ENCODE data around the gene LY6G5C.

DNA sequence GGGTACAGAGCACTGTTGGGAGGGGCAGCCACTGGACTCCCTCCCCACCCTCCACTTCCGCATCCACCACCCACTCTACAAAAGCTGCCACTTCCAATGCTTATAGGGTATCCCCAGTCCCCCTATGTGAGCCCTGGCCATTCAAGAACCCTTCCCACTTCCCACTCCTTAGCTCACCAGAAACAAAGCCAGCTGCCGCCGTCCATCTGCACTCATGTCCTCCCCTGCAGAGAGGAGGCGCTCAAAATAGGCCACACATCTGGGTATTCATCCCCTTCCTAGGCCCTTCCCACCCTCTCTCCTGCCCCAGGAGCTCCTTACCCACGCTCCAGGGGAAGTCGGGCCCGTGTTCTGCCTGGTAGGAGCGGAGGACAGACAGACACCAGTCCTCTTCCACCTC, 6.5 kb upstream of the LY6G5C start:
- TF ChIP-seq, protein P1, sequence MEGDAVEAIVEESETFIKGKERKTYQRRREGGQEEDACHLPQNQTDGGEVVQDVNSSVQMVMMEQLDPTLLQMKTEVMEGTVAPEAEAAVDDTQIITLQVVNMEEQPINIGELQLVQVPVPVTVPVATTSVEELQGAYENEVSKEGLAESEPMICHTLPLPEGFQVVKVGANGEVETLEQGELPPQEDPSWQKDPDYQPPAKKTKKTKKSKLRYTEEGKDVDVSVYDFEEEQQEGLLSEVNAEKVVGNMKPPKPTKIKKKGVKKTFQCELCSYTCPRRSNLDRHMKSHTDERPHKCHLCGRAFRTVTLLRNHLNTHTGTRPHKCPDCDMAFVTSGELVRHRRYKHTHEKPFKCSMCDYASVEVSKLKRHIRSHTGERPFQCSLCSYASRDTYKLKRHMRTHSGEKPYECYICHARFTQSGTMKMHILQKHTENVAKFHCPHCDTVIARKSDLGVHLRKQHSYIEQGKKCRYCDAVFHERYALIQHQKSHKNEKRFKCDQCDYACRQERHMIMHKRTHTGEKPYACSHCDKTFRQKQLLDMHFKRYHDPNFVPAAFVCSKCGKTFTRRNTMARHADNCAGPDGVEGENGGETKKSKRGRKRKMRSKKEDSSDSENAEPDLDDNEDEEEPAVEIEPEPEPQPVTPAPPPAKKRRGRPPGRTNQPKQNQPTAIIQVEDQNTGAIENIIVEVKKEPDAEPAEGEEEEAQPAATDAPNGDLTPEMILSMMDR (IDR thresholded peaks at IDR 0.05), result no peak
- TF ChIP-seq POLR2A (IDR thresholded peaks at IDR 0.05), result no peak

All from tibial nerve (tissue), 3 donors.